GM18907 (cell line): Measurements from ENCODE around the gene RUNX1.

Experiments
- ATAC-seq: cut with Tn5 transposase; IDR thresholded peaks from one replicate; pipeline ENCODE4 v1.9.1; 2021; ENCODE audit warnings: mild to moderate bottlenecking, moderate library complexity; ENCODE audit not compliant: unreplicated experiment

The RUNX1 gene

DNA sequence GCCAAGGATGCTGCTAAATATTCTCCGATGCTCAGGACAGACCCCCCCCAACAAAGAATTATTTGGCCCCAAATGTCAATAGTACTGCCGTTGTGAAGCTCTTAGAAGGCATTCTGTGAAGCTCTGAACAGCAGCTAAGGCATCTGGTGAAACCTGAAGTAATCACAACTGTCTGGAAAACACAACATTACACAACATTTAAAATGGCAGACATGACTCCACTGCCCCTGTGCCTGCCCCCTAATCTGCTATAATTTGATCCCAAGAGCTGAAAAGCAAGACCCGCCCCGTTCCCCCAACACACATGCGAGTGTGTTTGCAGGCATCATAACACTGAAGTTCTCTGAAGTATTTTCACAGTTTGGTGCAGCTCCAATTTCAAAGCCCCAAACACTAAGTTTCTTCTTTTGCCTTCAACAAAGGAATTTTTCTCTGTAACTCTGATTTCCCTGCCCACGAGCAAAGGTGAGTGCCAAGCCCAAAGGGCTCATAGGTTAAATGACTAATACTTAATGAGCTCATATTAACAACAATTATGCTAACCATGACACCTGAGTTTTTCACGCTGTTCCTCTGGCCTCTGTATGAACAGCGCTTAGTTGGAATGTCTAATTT is 251.1 kb downstream of the RUNX1 start:
- no peak for ATAC-seq

DNA sequence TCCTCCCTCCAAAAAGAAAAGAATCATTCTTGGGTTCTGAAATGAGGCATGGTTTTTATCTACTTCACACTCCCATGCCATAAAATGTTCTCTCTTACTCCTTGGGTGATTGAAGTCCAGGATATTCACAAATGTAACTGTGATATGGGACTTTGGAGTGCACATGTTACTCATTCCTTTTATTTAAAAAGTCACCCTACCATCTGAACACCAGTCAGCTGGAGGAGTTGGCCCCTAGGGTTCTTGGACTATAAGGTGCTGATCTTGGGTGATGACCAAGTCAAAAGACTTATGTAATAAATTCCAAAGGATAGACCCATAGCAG is 251.9 kb downstream of the RUNX1 start:
- ATAC-seq = no peak

DNA sequence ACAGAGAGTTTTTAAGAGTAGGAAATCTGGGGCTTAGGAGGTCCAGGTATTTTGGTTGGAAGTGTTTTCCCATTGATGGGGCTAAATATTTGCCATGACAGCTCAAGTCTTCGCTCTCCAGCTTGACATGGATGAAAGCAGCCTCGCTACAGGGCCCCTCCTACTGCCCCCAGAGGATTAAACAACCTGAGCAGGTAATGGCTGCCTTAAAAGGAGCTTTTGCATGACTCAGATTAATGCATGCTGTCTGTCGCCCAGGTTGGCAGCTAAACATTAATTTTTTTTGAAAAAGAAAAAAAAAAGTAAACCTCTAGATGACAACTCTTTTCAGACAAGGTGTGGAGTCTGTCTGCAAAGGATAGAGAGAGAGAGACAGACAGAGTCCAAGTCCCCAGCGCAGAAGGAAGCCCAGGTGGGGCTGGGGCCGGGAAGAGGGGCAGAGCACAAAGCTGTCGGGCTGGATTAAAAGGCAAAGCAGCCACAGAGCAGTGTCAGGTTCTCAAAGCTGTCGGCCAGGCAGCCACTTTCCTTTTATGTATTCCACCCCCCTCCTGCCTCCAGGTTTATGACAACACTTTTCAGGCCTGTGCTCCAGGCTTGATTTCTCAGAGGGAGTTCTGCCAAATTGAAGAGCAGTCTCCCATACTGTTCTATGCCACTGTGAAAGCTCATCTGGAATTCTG is 252.4 kb downstream of the RUNX1 start:
- no peak for ATAC-seq

DNA sequence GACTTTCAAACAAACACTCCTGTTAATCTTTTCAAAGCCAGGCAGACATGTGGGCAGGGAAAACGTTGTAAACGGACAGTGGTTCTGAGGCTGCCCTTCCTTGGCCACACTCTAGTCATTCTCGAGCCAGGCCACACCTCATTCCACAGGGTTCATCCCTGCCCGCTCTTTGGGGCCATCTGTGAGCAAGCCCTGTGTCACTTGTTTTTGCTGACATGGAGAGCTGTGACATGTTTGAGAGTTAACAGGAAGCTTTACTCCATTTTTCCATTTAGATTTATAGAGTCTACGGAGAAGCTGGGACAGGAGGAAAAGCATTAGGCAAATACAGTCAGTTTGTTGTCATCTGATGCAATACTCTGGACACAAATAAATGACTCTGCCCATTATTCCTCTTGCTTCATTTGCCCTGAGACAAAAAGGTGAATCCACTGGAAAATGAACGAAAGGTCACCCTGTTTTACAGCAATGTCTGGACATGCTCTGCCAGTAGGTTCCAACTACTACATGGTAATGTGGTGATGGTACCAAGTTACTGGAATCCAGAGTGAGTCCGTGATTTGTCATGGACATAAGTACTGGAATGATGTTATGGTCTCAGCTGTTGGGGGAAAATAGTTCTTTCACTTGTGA is 253.4 kb downstream of the RUNX1 start:
- no peak for ATAC-seq

DNA sequence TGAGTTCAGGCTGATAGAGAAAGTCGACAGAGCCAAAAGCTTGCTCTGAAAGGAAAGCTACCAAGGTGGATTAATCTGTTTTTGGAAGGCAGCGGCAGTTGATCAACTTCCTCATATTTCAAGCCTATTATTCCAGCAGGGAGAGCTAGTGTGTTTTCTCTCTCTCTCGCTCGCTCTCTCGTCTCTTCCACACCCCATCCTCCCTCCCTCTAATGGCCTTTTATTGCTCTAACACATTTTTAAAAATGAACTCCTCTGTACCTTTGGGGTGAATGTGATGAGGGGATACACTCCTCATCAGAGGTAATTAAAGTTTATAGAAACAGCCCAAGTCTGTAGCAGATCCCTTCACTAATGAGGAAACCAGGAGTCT is 253.9 kb downstream of the RUNX1 start:
- ATAC-seq = no peak

DNA sequence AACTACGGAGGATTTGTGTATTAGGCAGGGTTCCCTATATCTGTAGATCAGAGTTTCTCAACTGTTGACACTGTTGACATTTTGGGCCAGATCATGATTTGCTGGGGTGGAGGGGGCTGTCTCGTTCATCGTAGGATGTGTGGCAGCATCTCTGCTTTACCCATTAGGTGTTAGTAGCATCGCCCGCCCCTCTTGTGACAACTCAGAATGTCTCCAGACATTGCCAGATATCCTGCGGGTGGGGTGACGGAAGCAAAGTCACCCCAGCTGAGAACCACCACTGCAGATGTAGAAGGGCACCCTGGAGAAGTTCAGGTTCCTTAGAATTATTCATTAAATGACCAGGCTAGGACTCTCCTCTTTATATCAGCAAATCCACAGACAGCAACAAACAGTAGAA is 254.4 kb downstream of the RUNX1 start:
- ATAC-seq = no peak

DNA sequence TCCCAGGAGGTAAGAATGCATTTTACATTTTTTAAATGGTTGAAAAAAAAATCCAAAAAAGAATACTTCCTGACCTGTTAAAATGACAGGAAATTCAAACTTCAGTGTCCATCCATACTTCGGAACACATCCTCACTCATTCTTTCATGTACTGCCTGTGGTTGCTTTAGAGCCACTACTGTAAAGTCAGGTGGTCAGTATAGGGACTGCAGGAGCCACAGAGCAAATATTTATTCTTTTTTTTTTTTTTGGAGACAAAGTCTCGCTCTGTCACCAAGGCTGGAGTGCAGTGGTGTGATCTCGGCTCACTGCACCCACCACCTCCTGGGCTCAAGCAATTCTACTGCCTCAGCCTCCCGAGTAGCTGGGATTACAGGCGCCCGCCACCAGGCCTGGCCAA is 255.6 kb downstream of the RUNX1 start:
- no peak for ATAC-seq

DNA sequence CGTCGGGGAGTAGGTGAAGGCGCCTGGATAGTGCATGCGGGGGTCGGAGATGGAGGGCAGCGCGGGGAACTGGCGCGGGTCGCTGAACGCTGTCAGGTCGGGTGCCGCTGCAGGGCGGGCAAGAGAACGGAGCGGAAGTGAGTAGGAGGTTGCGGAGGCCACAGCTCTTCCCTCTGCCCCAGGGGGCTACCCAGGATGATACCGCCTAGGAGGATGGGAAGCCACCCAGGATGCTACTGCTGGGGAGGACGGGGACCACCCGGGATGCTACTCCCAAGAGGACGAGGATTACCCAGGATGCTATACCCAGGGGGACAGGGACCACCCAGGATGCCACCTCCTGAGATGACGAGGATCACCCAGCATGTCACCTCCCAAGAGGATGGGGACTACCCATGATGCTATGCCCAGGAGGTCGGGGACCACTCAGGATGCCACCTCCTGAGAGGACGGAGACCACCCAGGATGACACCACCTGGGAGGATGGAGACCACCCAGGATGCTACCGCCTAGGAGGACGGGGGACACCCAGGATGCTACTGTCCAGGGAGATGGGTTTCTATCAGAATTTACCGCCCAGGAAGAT is 256.5 kb downstream of the RUNX1 start:
- no peak for ATAC-seq

DNA sequence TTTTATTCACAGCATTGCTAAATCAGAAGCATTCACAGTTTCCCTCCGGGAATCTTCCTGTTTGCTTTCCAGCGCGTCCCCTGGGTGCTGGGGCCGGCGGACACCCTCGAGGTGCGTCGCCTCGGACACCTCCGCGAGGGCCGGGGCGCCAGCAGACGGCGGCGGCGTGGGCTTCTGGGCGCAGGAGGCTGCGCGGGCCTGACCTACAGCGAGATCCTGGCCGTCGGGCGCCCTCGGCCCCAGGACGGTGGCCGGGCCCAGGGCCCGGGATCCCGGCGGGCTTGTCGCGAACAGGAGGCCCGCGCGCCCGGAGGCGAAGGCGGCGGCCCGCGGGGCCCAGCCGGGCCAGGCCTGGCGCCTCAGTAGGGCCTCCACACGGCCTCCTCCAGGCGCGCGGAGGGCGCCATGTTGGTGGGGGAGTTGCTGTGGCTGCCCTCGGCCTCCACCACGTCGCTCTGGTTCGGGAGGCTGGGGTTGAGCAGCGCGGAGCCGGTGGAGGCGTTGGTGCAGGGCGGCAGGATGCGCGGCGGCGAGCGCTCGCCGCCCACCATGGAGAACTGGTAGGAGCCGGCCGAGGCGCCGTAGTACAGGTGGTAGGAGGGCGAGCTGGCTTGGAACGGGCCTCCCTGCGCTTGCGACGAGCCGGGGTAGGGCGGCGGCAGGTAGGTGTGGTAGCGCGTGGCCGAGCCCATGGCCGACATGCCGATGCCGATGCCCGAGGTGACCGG is 257.2 kb downstream of the RUNX1 start:
- no peak for ATAC-seq

DNA sequence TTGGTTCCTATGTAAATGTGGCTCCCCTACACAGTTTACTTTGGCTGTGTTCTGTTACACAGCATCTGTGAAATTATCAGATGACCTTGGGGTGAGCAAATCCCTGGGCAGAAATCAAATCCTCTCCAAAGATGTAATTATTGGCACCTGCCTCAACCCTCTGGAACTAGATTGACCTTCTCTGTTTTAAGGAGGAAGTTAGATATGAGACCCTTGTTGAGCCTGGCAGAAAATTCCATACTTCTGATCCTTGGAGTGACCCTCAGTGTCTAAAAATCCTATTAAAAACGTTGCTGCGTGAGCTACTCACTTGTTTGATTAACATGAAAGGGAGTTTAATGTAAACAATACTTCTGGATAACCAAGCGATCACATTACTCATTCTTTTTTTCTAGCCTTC is 258.3 kb downstream of the RUNX1 start:
- no peak for ATAC-seq

DNA sequence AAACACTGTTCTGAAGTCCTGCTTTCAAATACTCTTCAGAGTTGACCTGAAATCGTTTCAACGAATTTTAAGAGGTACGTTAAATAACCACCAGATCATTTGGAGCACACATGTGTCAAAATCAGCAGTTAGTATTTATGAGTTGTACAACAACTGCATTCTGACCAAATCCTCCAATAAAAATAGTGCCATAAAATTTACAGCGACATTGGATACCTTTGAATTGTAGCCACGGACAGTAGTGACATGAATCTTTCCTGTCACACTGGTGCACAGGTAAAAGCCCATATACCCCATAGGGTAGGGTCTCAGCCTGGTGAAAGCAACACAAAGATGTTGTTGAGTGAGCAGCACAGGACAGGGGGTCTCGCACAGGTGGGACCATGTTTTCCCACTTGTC is 258.8 kb downstream of the RUNX1 start:
- no peak for ATAC-seq

DNA sequence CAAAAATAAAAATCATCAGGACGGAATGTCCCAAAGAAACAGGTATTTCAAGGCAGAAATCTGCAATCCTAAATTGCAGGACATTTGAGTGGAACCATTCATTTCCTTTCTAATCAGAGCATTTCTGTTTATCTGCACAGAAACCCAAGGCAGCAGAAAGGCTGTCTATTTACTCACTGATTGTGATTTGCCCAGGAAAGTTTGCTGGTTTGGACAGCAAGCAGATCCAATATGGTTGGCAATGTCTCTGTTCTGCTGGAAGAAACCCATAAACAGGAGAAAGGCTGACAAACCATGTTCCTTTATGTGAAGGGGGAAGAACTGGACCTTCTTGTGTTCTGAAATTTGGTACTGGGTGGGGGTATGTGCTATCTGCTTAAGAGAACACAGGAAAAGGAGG is 260.2 kb downstream of the RUNX1 start:
- no peak for ATAC-seq

DNA sequence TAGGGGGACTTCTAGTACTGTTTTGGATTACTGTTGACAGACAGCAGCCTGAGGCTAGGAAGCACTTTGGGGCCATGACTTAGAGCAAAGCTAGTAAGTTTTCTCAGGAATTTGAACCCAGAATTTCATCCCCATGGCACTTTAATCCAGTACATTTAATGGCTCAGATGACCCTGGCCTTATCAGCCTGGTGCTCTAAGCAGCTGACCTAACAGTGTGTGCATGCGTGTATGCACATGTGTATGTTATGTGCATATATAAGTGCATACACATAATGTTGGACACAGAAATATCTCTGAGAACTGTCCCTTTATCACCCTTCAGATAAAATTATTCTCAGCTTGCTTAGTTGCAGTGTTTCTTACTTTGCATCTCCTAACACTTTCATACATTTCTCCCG is 265.3 kb downstream of the RUNX1 start:
- ATAC-seq = no peak

DNA sequence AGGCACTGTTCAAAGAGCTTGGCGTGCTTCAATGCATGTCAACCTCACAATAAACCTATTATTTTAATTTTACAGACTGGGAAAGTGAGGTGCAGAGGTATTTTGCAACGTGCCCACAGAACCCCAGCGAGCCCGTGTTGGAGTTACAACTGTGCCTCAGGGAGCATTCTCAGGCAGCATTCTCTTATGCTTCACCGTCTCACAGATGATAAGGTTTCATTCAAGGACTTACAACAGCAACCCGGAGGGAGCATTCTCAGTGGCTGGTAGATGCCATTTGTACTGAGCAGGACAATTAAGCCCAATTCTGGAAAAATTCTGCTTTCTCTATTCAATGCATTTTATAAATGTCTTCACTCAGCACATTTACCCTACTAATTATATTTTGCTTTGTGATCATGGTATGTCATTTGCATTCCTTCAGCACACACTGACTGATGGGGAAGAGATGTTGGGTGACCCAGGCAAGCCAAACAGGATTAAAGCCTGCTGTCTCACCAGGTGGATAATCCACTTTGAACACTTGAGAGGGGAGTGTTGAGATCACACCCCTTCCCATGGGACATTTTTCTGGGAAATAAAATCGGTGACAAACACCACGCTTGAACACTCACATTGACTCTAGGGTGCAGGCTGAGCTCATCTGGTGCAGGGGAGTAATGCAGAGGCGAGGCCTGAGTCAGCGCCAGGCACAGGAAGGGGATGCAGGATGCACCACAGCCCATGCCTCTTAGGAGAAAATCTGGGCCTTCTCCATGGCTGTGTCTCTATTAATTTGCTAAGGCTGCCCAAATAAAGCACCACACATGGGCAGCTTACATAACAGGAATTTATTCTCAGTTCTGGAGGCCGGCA is 266.4 kb downstream of the RUNX1 start:
- ATAC-seq = no peak

DNA sequence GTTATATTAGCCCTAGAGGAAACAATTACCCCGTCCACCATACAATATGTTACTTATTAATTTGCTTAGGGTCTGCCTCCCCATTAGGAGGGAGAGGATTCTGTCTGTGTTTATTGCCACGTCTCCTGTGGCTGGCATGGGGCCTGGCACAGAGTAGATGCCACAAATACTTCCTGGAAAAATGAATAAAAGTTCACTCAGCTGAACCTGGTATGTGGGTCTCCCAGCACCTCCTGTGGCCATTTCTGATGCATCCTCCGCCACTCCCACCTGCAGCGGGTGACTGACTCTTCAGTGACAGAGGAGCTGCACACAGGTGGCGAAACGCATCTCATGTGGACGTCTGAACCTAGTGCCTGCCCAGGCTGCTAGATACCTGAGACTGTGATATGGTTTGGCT is 267.6 kb downstream of the RUNX1 start:
- ATAC-seq = no peak

DNA sequence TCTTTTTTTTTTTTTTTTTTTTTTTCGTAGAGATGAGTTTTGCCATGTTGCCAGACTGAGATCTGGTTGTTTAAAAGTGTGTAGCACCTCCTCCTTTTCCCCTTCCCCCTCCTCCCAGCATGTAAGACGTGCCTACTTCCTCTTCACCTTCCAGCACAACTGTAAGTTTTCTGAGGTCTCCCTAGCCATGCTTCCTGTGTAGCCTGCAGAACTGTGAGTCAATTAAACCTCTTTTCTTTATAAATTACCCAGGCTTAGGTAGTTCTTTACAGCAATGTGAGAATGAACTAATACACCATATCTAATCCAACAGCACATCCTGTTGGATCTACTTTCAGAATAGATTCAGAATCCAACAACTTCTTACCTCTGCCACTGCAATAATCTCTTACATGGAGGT is 269.2 kb downstream of the RUNX1 start:
- no peak for ATAC-seq

DNA sequence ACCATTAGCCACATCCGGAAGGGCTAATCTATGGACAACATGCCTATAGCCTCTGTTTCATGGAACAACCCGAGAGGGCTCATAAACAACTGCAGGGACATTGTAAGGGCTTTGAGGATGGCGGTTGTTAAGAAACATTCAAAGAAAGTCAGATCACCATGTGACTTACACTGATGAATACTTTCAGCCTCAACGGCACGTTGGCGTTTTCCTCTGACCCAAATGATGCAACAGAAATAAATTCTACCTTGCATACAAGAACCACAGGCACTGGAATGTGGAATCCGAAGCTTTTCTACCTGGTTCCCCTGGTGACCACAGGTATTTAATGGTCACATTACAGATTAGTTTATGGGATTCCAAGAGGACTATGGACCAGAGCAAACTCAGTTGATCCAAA is 273.3 kb downstream of the RUNX1 start:
- no peak for ATAC-seq

DNA sequence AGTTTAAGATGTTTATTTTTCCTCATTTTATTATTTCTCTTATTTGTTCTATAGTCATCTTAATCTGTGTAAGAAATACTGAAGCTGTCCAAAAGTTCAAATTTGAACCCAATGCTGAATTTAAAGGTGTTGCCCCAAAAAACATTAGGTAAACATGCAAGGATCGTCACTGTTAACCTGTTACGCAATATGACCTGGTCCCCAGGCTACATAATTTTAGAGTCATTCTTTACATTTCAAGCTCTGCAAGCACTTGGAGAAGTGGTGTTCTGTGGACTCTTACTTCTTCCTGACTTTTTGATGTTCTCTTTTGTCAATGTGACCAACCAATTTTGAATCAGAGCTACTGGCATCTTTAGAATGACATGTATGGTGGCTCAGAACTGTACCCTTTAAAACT is 274.4 kb downstream of the RUNX1 start:
- ATAC-seq = no peak

DNA sequence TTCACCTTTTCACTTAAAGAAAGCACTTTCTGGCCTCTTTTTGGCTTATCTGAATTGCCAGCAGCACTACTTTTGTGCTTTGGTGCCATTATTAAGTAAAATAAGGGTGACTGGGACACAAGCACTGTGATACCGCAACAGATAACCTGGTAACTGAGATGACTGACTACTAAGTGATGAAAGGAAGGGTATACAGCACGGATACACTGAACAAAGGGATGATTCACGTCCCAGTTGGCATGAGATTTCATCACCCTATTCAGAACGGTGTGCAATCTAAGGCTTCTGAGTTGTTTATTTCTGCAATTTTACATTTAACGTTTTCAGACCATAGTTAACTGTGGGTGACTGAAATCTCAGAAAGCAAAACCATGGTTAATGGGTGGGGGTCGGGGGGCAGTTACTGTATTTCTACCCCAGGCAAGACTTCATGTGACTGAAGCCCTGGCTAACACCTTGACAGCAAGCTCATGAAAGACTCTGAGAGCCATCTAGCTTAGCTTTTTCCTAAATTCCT is 277.5 kb downstream of the RUNX1 start:
- no peak for ATAC-seq

DNA sequence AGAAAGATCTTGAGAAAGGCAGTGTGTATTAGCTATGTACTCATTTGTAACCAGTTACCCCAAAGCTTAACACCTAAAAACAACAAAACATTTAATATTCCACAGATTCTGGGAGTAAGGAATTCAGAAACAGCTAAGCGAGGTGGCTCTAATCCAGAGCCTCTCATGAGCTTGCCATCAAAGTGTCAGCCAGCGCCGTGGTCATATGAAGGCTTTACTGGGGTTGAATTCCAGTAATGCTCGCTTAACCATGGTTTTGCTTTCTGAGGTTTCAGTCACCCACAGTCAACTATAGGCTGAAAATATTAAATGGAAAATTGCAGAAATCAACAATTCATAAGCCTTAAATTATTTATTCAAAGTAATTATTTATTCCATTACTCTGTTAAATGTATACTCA is 278.5 kb downstream of the RUNX1 start:
- ATAC-seq = no peak

DNA sequence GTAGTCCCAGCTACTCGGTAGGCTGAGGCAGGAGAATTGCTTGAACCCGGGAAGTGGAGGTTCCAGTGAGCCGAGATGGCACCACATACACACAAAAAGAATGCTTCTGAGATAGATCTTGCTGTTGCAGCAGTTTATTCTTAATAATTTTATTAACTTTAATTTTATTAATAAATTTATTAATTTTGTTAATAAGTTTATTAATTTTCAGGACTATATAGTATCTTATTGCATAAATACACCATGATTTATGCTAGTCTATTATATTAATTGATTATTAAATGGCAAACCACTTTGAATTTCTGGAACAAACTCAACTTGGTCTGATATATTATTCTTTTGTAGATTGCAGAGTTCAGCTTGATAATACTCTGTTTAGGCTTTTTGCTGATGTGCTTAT is 280.8 kb downstream of the RUNX1 start:
- no peak for ATAC-seq
